MM.1S (cell line): ENCODE measurements around the gene GRIK4.

ENCODE experiments used
- DNase-seq: peaks from one replicate; pipeline ENCODE4 v3.0.0-alpha.2; 2015
- H2AFZ ChIP-seq: fragments of 300-600 bp; sonication (generic); 2 replicates; pipeline ENCODE4 v1.6.0; 2016; ENCODE audit warnings: antibody characterized with exemption, low read length
- H3F3A ChIP-seq: fragments of 300-600 bp; sonication (generic); 2 replicates; pipeline ENCODE4 v1.6.1; 2016; ENCODE audit warnings: mild to moderate bottlenecking, antibody characterized with exemption, low read length, moderate library complexity, mixed read lengths; ENCODE audit not compliant: insufficient read depth
- H3K27ac ChIP-seq: fragments of 300-600 bp; sonication (generic); 2 replicates; pipeline ENCODE4 v1.5.1; 2016; ENCODE audit warnings: mild to moderate bottlenecking, low read length
- H3K27me3 ChIP-seq: fragments of 300-600 bp; sonication (generic); replicated peaks from 2 replicates; pipeline ENCODE4 v1.6.0; 2016; ENCODE audit warnings: low read length; ENCODE audit not compliant: insufficient read depth
- H3K36me3 ChIP-seq: fragments of 300-600 bp; sonication (generic); replicated peaks from 2 replicates; pipeline ENCODE4 v1.6.1; 2016; ENCODE audit warnings: mild to moderate bottlenecking, low read length, mixed read lengths; ENCODE audit not compliant: insufficient read depth
- H3K4me1 ChIP-seq: fragments of 300-600 bp; sonication (generic); 2 replicates; pipeline ENCODE4 v1.6.1; 2016; ENCODE audit warnings: low read length, mixed read lengths
- H3K4me2 ChIP-seq: fragments of 300-600 bp; sonication (generic); 2 replicates; pipeline ENCODE4 v1.6.0; 2016; ENCODE audit warnings: low read depth, low read length
- H3K4me3 ChIP-seq: fragments of 300-600 bp; sonication (generic); 2 replicates; pipeline ENCODE4 v1.5.1; 2016; ENCODE audit warnings: low read length, mixed read lengths
- H3K79me2 ChIP-seq: fragments of 300-600 bp; sonication (generic); 2 replicates; pipeline ENCODE4 v1.6.1; 2016; ENCODE audit warnings: mixed run types, low read length, mixed read lengths
- H3K9ac ChIP-seq: fragments of 300-600 bp; sonication (generic); 2 replicates; pipeline ENCODE4 v1.6.1; 2016; ENCODE audit warnings: low read length, mixed read lengths
- H3K9me2 ChIP-seq: fragments of 300-600 bp; sonication (generic); replicated peaks from 2 replicates; pipeline ENCODE4 v1.6.1; 2016; ENCODE audit warnings: mild to moderate bottlenecking, low read length, mixed read lengths; ENCODE audit not compliant: insufficient read depth
- H3K9me3 ChIP-seq: fragments of 300-600 bp; sonication (generic); replicated peaks from 2 replicates; pipeline ENCODE4 v1.6.1; 2016; ENCODE audit warnings: mild to moderate bottlenecking, low read length, mixed read lengths; ENCODE audit not compliant: insufficient read depth
- H4K20me1 ChIP-seq: fragments of 300-600 bp; sonication (generic); 2 replicates; pipeline ENCODE4 v1.6.1; 2016; ENCODE audit warnings: mild to moderate bottlenecking, low read length, moderate library complexity, mixed read lengths; ENCODE audit not compliant: insufficient read depth
- CTCF ChIP-seq: fragments of 300-600 bp; sonication (generic); IDR thresholded peaks from 2 replicates; pipeline ENCODE4 v1.5.1; 2016; ENCODE audit warnings: antibody characterized with exemption, low read length, mixed read lengths
- EZH2 ChIP-seq: fragments of 300-600 bp; sonication (generic); optimal IDR thresholded peaks from 2 replicates; pipeline ENCODE3; 2017; ENCODE audit warnings: low read depth, mild to moderate bottlenecking, antibody characterized with exemption, low read length, mixed read lengths
- EZH2phosphoT487 ChIP-seq: fragments of 300-600 bp; sonication (generic); IDR thresholded peaks from 2 replicates; pipeline ENCODE4 v1.6.1; 2018; ENCODE audit warnings: antibody characterized with exemption, low read length

GRIK4 gene

GRCh38 chr11:120597250-120598215 lies 86.0 kb downstream of the GRIK4 start:
- H3K4me1 ChIP-seq = peaks cover 12% of the 10 kb centered on the region
- H4K20me1 ChIP-seq = no peaks in the 10 kb centered on the region
- H3K27ac ChIP-seq = no peak overlapping the region
- H3K27me3 ChIP-seq = no peaks in the 10 kb centered on the region
- H3K79me2 ChIP-seq = no peaks in the 10 kb centered on the region
- DNase-seq = no peak
- H3K4me2 ChIP-seq = peak overlapping the region; percentile 24; the same call in 1 of the 2 replicates
- H3F3A ChIP-seq = 0 out of 2 replicates have a peak, but pooled peaks cover 5% of the 10 kb centered on the region
- no peaks in the 10 kb centered on the region for H3K36me3 ChIP-seq
- no peak overlapping the region for H3K9ac ChIP-seq
- TF ChIP-seq EZH2phosphoT487 = no peak
- no peak for TF ChIP-seq CTCF
- no peak for TF ChIP-seq EZH2
- H3K9me3 ChIP-seq = no peaks in the 10 kb centered on the region
- H3K4me3 ChIP-seq = peak overlapping the region; percentile 6; the same call in 1 of the 2 replicates
- H3K9me2 ChIP-seq = no peaks in the 10 kb centered on the region
- H2AFZ ChIP-seq = no peak overlapping the region

- Histone ChIP-seq H3K4me3 (no peak overlapping the region), H3K9me2 (no peaks in the 10 kb centered on the region), H3K79me2 (no peaks in the 10 kb centered on the region), H3K36me3 (no peaks in the 10 kb centered on the region), H4K20me1 (no peaks in the 10 kb centered on the region), H3K27ac (no peak overlapping the region), H3F3A (0 out of 2 replicates have a peak, but pooled peaks cover 5% of the 10 kb centered on the region), H3K9me3 (no peaks in the 10 kb centered on the region), H3K9ac (no peak overlapping the region), H3K27me3 (no peaks in the 10 kb centered on the region), H2AFZ (no peak overlapping the region), H3K4me1 (peaks cover 12% of the 10 kb centered on the region), H3K4me2 (no peak overlapping the region)
- DNase-seq = no peak
- no peak for TF ChIP-seq EZH2phosphoT487
- no peak for TF ChIP-seq CTCF
- no peak for TF ChIP-seq EZH2
These were observed 87.1 kb downstream of the GRIK4 start for GRCh38 chr11:120598517-120599257.

DNA sequence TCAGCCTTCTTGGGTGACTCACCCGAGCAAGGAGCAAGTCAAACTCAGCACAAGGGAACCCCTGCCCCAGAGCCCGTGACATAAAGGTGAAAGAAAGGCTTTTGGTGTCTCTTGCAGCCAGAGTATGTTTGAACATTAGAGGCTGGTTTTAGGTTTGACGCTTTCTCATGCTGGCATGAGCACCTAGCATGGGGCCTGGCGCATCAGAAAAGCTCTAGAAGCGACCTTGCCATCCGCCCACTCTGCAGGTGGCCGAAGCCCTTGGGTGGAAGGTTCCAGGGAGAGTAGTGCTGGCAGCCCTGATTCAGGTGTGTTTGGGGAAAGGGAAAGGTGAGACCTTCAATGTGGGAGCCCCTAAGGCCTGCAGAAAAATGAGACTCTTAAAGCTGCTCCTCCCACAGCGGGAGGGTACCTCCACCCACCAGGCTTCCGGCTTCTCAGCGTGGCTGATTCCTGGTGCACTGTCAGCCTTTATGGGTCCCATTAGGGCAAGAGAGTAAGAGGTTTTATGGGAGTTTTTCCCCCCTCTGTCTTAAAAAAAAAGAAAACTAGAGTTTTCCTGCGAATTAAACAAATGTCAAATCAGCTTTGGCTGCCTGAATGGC lies 88.4 kb downstream of the GRIK4 start:
- TF ChIP-seq EZH2 = no peak
- no peak for TF ChIP-seq CTCF
- no peak for TF ChIP-seq EZH2phosphoT487
- Histone ChIP-seq H3K79me2 (no peaks in the 10 kb centered on the region), H4K20me1 (no peaks in the 10 kb centered on the region), H3F3A (0 out of 2 replicates have a peak, but pooled peaks cover 5% of the 10 kb centered on the region), H3K9ac (no peak overlapping the region), H3K9me3 (no peaks in the 10 kb centered on the region), H3K36me3 (no peaks in the 10 kb centered on the region), H3K4me1 (peaks cover 7% of the 10 kb centered on the region), H3K27ac (no peak overlapping the region), H3K9me2 (no peaks in the 10 kb centered on the region), H3K4me3 (no peak overlapping the region), H3K27me3 (no peaks in the 10 kb centered on the region), H3K4me2 (no peak overlapping the region), H2AFZ (no peak overlapping the region)
- DNase-seq = no peak
